NB4 (cell line): Measurements from ENCODE around the gene ANGPTL8.

Source experiments
- CTCF ChIP-seq: IDR thresholded peaks from one replicate; pipeline ENCODE4 v1.5.1; 2012; ENCODE audit warnings: low read depth, low read length
- MYC ChIP-seq: IDR thresholded peaks from 2 replicates; pipeline ENCODE4 v1.6.1; 2011; ENCODE audit warnings: low read depth, low read length
- POLR2A ChIP-seq: IDR thresholded peaks from 2 replicates; pipeline ENCODE4 v1.6.1; 2011; ENCODE audit warnings: mild to moderate bottlenecking; ENCODE audit not compliant: insufficient read length; ENCODE audit errors: extremely low read depth

GRCh38 chr19:11269408-11269807, 30.0 kb downstream of the ANGPTL8 start:
- no peak for TF ChIP-seq CTCF
- TF ChIP-seq POLR2A = no peak
- no peak for TF ChIP-seq MYC
